Neural cell (in vitro differentiated cells): ENCODE data around the gene ERGIC3. TPM values are rescaled to one million over a fixed set of nuclear protein-coding genes. Genes with fewer than 3 reads are reported as not detected.

Experiments
- H2AFZ ChIP-seq: fragments of 200-600, 300-800 bp; sonication (generic), shearing (Covaris generic); 2 replicates; pipeline ENCODE4 v1.6.0; 2014; ENCODE audit warnings: low read depth, mild to moderate bottlenecking, antibody characterized with exemption, low read length, moderate library complexity
- H3F3A ChIP-seq: fragments of 200-600 bp; shearing (Covaris generic); 2 replicates; pipeline ENCODE4 v1.6.1; 2016; ENCODE audit warnings: mild to moderate bottlenecking, moderate library complexity, mixed read lengths, antibody characterized with exemption, low read length; ENCODE audit not compliant: insufficient read depth, poor library complexity, severe bottlenecking
- H3K27ac ChIP-seq: fragments of 200-600, 300-800 bp; sonication (generic), shearing (Covaris generic); 2 replicates; pipeline ENCODE4 v1.5.1; 2014; ENCODE audit warnings: mild to moderate bottlenecking, low read length, moderate library complexity
- H3K27me3 ChIP-seq: fragments of 300-800, 200-600 bp; sonication (generic), shearing (Covaris generic); 2 replicates; pipeline ENCODE4 v1.6.0; 2014; ENCODE audit warnings: mild to moderate bottlenecking, low read depth, low read length, moderate library complexity; ENCODE audit not compliant: insufficient read depth
- H3K36me3 ChIP-seq: fragments of 300-800, 200-600 bp; sonication (generic), shearing (Covaris generic); 2 replicates; pipeline ENCODE4 v1.5.1; 2014; ENCODE audit warnings: mild to moderate bottlenecking, antibody characterized with exemption, low read length, moderate library complexity; ENCODE audit not compliant: insufficient read depth
- H3K4me2 ChIP-seq: fragments of 300-800, 200-600 bp; sonication (generic), shearing (Covaris generic); 2 replicates; pipeline ENCODE4 v1.6.0; 2014; ENCODE audit warnings: mild to moderate bottlenecking, low read length
- H3K4me3 ChIP-seq: fragments of 300-800, 200-600 bp; sonication (generic), shearing (Covaris generic); 2 replicates; pipeline ENCODE4 v1.5.1; 2014; ENCODE audit warnings: mild to moderate bottlenecking, low read length, moderate library complexity
- H3K79me2 ChIP-seq: fragments of 200-600 bp; shearing (Covaris generic); replicated peaks from 2 replicates; pipeline ENCODE4 v1.6.0; 2014; ENCODE audit warnings: mild to moderate bottlenecking, low read length, moderate library complexity; ENCODE audit not compliant: insufficient read depth
- H3K9ac ChIP-seq: fragments of 300-800, 200-600 bp; sonication (generic), shearing (Covaris generic); 2 replicates; pipeline ENCODE4 v1.6.1; 2016; ENCODE audit warnings: mild to moderate bottlenecking, low read length, mixed read lengths
- H3K9me2 ChIP-seq: fragments of 200-600 bp; shearing (Covaris generic); 2 replicates; pipeline ENCODE4 v1.6.1; 2016; ENCODE audit warnings: mild to moderate bottlenecking, low read length, mixed read lengths; ENCODE audit not compliant: insufficient read depth
- H3K9me3 ChIP-seq: fragments of 200-600, 300-800 bp; sonication (generic), shearing (Covaris generic); 2 replicates; pipeline ENCODE4 v1.6.1; 2016; ENCODE audit warnings: mild to moderate bottlenecking, mixed run types, low read length, moderate library complexity, mixed read lengths
- H4K20me1 ChIP-seq: fragments of 200-600 bp; shearing (Covaris generic); 2 replicates; pipeline ENCODE4 v1.6.1; 2016; ENCODE audit warnings: mild to moderate bottlenecking, mixed run types; ENCODE audit not compliant: insufficient read depth
- EP300 ChIP-seq: fragments of 450-650 bp; conservative IDR thresholded peaks from 2 replicates; pipeline ENCODE4 v1.6.1; 2014; ENCODE audit warnings: antibody characterized with exemption, mild to moderate bottlenecking, moderate library complexity; ENCODE audit not compliant: poor library complexity, severe bottlenecking
- EZH2 ChIP-seq: fragments of 200-600, 300-800 bp; shearing (Covaris generic), sonication (generic); IDR thresholded peaks from 2 replicates; pipeline ENCODE4 v1.6.1; 2014; ENCODE audit warnings: antibody characterized with exemption, low read length, borderline replicate concordance, mild to moderate bottlenecking; ENCODE audit not compliant: insufficient read depth, poor library complexity, severe bottlenecking
- MXI1 ChIP-seq: fragments of 450-650 bp; conservative IDR thresholded peaks from 2 replicates; pipeline ENCODE4 v1.6.1; 2014; ENCODE audit warnings: antibody characterized with exemption, mild to moderate bottlenecking; ENCODE audit not compliant: poor library complexity, severe bottlenecking
- POLR2AphosphoS5 ChIP-seq: IDR thresholded peaks from 2 replicates; pipeline ENCODE4 v1.6.1; 2012
- RAD21 ChIP-seq: fragments of 450-650 bp; conservative IDR thresholded peaks from 2 replicates; pipeline ENCODE4 v1.6.1; 2014; ENCODE audit warnings: antibody characterized with exemption, mild to moderate bottlenecking, moderate library complexity
- SMC3 ChIP-seq: fragments of 450-650 bp; conservative IDR thresholded peaks from 2 replicates; pipeline ENCODE4 v1.6.1; 2014; ENCODE audit warnings: antibody characterized with exemption, mild to moderate bottlenecking, moderate library complexity; ENCODE audit not compliant: poor library complexity
- TAF1 ChIP-seq: IDR thresholded peaks from 2 replicates; pipeline ENCODE4 v1.6.1; 2012; ENCODE audit warnings: low read depth
- polyA plus RNA-seq: library from polyadenylated mRNA; depleted of rRNA; stranded (reverse); fragments of >200 nt; gene quantifications from 2 replicates; pipeline ENCODE4 v1.2.3, GENCODE V29; 2014
- TF ChIP-seq, protein P1 (sequence below): fragments of 450-650 bp; IDR thresholded peaks from 2 replicates; pipeline ENCODE4 v1.5.1; 2014; ENCODE audit warnings: antibody characterized with exemption, mild to moderate bottlenecking, moderate library complexity; ENCODE audit not compliant: poor library complexity, severe bottlenecking
- TF ChIP-seq, protein P2 (sequence below): IDR thresholded peaks from 2 replicates; pipeline ENCODE4 v1.6.1; 2012; ENCODE audit warnings: borderline replicate concordance

ERGIC3 gene
- polyA plus RNA-seq, 1 donor from 2014 or later, result 385 TPM

DNA sequence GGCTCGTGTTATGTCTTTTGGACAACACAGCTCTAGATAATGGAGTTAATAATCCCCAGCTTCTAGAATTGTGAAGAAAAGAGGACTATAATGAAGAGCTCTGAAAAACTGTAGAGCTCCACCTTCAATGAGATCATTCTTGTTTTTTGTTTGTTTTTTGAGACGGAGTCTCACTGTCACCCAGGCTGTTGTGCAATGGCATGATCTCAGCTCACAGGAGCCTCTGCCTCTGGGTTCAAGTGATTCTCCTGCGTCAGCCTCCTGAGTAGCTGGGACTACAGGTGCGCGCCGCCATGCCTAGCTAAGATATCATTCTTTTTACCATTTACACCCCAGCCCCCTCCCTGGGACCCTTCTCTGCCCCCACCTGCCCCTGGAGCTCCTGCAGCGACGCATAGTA, 36.6 kb downstream of the ERGIC3 start:
- Histone ChIP-seq H3K27ac (no peak overlapping the region), H3K9ac (no peak overlapping the region), H3K36me3 (no peaks in the 10 kb centered on the region), H3K27me3 (no peaks in the 10 kb centered on the region), H3K79me2 (no peaks in the 10 kb centered on the region), H3K9me2 (no peaks in the 10 kb centered on the region), H4K20me1 (no peaks in the 10 kb centered on the region), H3K4me2 (no peak overlapping the region), H2AFZ (no peak overlapping the region), H3K4me3 (no peak overlapping the region), H3K9me3 (no peaks in the 10 kb centered on the region), H3F3A (no peaks in the 10 kb centered on the region)
- TF ChIP-seq, protein P1, sequence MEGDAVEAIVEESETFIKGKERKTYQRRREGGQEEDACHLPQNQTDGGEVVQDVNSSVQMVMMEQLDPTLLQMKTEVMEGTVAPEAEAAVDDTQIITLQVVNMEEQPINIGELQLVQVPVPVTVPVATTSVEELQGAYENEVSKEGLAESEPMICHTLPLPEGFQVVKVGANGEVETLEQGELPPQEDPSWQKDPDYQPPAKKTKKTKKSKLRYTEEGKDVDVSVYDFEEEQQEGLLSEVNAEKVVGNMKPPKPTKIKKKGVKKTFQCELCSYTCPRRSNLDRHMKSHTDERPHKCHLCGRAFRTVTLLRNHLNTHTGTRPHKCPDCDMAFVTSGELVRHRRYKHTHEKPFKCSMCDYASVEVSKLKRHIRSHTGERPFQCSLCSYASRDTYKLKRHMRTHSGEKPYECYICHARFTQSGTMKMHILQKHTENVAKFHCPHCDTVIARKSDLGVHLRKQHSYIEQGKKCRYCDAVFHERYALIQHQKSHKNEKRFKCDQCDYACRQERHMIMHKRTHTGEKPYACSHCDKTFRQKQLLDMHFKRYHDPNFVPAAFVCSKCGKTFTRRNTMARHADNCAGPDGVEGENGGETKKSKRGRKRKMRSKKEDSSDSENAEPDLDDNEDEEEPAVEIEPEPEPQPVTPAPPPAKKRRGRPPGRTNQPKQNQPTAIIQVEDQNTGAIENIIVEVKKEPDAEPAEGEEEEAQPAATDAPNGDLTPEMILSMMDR, result no peak
- TF ChIP-seq TAF1, result no peak
- TF ChIP-seq EP300, result no peak
- no peak for TF ChIP-seq EZH2
- TF ChIP-seq MXI1, result no peak
- TF ChIP-seq SMC3, result no peak
- TF ChIP-seq, protein P2, sequence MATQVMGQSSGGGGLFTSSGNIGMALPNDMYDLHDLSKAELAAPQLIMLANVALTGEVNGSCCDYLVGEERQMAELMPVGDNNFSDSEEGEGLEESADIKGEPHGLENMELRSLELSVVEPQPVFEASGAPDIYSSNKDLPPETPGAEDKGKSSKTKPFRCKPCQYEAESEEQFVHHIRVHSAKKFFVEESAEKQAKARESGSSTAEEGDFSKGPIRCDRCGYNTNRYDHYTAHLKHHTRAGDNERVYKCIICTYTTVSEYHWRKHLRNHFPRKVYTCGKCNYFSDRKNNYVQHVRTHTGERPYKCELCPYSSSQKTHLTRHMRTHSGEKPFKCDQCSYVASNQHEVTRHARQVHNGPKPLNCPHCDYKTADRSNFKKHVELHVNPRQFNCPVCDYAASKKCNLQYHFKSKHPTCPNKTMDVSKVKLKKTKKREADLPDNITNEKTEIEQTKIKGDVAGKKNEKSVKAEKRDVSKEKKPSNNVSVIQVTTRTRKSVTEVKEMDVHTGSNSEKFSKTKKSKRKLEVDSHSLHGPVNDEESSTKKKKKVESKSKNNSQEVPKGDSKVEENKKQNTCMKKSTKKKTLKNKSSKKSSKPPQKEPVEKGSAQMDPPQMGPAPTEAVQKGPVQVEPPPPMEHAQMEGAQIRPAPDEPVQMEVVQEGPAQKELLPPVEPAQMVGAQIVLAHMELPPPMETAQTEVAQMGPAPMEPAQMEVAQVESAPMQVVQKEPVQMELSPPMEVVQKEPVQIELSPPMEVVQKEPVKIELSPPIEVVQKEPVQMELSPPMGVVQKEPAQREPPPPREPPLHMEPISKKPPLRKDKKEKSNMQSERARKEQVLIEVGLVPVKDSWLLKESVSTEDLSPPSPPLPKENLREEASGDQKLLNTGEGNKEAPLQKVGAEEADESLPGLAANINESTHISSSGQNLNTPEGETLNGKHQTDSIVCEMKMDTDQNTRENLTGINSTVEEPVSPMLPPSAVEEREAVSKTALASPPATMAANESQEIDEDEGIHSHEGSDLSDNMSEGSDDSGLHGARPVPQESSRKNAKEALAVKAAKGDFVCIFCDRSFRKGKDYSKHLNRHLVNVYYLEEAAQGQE, result no peak
- TF ChIP-seq POLR2AphosphoS5, result no peak
- no peak for TF ChIP-seq RAD21

DNA sequence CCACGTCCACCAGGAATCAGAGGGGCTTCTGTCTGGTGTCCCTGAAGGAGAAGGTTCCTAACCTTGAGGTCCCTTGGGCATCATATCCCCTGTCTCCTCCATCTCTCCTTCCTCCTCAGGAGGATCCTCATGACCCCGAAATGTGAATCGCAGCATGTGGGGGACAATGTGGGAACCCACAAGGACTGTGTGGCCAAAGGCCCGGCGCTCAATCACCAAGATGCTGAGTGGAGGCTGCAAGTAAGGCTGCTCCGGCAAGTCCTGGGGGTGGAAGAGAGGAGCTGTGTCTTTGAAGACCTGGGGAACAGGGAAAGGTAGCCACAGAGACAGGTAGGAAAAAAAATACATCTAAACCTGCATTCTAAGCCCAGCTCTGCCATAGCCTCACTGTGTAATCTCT, 37.3 kb downstream of the ERGIC3 start:
- Histone ChIP-seq H3K4me2 (no peak overlapping the region), H3K9ac (no peak overlapping the region), H3K27me3 (no peaks in the 10 kb centered on the region), H3K36me3 (no peaks in the 10 kb centered on the region), H3K27ac (no peak overlapping the region), H3K9me3 (no peaks in the 10 kb centered on the region), H2AFZ (no peak overlapping the region), H3K9me2 (no peaks in the 10 kb centered on the region), H3F3A (no peaks in the 10 kb centered on the region), H3K79me2 (no peaks in the 10 kb centered on the region), H3K4me3 (no peak overlapping the region), H4K20me1 (no peaks in the 10 kb centered on the region)
- TF ChIP-seq MXI1 (no peak), TAF1 (no peak), EP300 (no peak), EZH2 (no peak), RAD21 (no peak), SMC3 (no peak), POLR2AphosphoS5 (no peak)
- TF ChIP-seq, protein P1, result no peak
- TF ChIP-seq, protein P2, result no peak
